Retinal pigment epithelial cell (primary cell): ENCODE results near the gene STAT5A.
"Not testable (repeated sequence)": the region's sequence is repeated elsewhere in the genome, so short reads cannot be mapped to it uniquely, and the experiment has no call there.

Experiments used
- DNase-seq: peaks from one replicate; pipeline ENCODE4 v3.0.0-alpha.2; 2010; ENCODE audit warnings: low read depth
- H3K4me3 ChIP-seq: 2 replicates; pipeline ENCODE4 v1.5.1; 2011; ENCODE audit warnings: mild to moderate bottlenecking, low read length, control low read depth, moderate library complexity
- CTCF ChIP-seq: conservative IDR thresholded peaks from 2 replicates; pipeline ENCODE4 v1.5.1; 2011; ENCODE audit warnings: low read depth, low read length, control low read depth, inconsistent platforms

Gene STAT5A

GRCh38 chr17:42287977-42288802 is at the start of gene STAT5A:
TSS of gene STAT5A (plus strand) at chr17:42288498. CDS start at chr17:42289412, 914 bp downstream.
- H3K4me3 ChIP-seq, result peak within 1 kb of the TSS; percentile 41
- peak; percentile 51 for DNase-seq
- TF ChIP-seq CTCF, result no peak

GRCh38 chr17:42239576-42239975 is 48.7 kb upstream of the STAT5A start:
- not testable (repeated sequence) for H3K4me3 ChIP-seq, DNase-seq

- no peak for TF ChIP-seq CTCF
- H3K4me3 ChIP-seq, result no peak overlapping the region
- no peak for DNase-seq
Observed at GRCh38 chr17:42240201-42240600, 48.1 kb upstream of the STAT5A start.

GRCh38 chr17:42240863-42241262 is 47.4 kb upstream of the STAT5A start:
- not testable (repeated sequence) for H3K4me3 ChIP-seq, DNase-seq

- TF ChIP-seq CTCF, result no peak
- no peak for DNase-seq
Observed at GRCh38 chr17:42241871-42242270, 46.4 kb upstream of the STAT5A start.

GRCh38 chr17:42243493-42243982 is 44.8 kb upstream of the STAT5A start:
- no peak overlapping the region for H3K4me3 ChIP-seq
- no peak for DNase-seq
- no peak for TF ChIP-seq CTCF

More at GRCh38 chr17:42241871-42242270, 46.4 kb upstream of the STAT5A start:
- H3K4me3 ChIP-seq, result no peak overlapping the region

- not testable (repeated sequence) for H3K4me3 ChIP-seq, DNase-seq
Observed at GRCh38 chr17:42244116-42244515, 44.2 kb upstream of the STAT5A start.

- not testable (repeated sequence) for H3K4me3 ChIP-seq, DNase-seq
Observed at GRCh38 chr17:42245183-42245582, 43.1 kb upstream of the STAT5A start.

- no peak overlapping the region for H3K4me3 ChIP-seq
- no peak for TF ChIP-seq CTCF
- DNase-seq, result no peak
Observed at GRCh38 chr17:42246515-42246914, 41.8 kb upstream of the STAT5A start.
